IPS-18a (cell line): ENCODE data around the gene BRAF.
"Not testable (repeated sequence)": the region's sequence is repeated elsewhere in the genome, so short reads cannot be mapped to it uniquely, and the experiment has no call there.

Experiments
- H3K27ac ChIP-seq: one replicate; pipeline ENCODE4 v1.5.1; 2013; ENCODE audit warnings: low read length
- H3K27me3 ChIP-seq: one replicate; pipeline ENCODE4 v1.6.1; 2013; ENCODE audit warnings: mild to moderate bottlenecking, low read length; ENCODE audit not compliant: control insufficient read depth, insufficient read depth
- H3K36me3 ChIP-seq: one replicate; pipeline ENCODE4 v1.6.1; 2013; ENCODE audit warnings: low read depth, low read length; ENCODE audit not compliant: control insufficient read depth
- H3K4me1 ChIP-seq: one replicate; pipeline ENCODE4 v1.6.1; 2013; ENCODE audit warnings: low read depth, low read length; ENCODE audit not compliant: control insufficient read depth
- H3K4me3 ChIP-seq: one replicate; pipeline ENCODE4 v1.5.1; 2013; ENCODE audit warnings: low read length
- H3K9ac ChIP-seq: one replicate; pipeline ENCODE4 v1.6.1; 2013; ENCODE audit warnings: mild to moderate bottlenecking, low read length, moderate library complexity
- H3K9me3 ChIP-seq: one replicate; pipeline ENCODE4 v1.6.1; 2013; ENCODE audit warnings: low read depth, low read length; ENCODE audit not compliant: control insufficient read depth

BRAF gene

DNA sequence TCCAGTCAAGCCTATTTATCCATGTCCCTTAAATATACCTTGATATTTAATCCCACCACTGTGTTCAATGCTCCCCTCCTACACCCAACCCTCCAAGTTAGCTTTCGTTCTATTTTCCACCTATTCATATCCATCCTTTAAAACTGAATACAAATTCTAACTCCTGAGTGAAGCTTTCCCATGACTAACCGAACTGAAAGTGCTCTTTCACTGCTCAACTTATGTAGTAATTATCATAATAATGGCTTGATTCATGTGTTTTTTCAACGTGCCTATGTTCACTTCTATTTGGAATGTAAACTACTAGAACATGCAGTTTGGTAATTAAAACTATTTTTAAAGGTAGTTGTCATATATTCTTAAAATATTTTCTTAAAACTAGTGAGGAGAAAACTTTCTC, 170.2 kb downstream of the BRAF start:
- Histone ChIP-seq H3K27ac (peak overlapping the region; percentile 20), H3K4me1 (peaks cover 7% of the 10 kb centered on the region), H3K9ac (no peak overlapping the region), H3K36me3 (peaks cover 8% of the 10 kb centered on the region), H3K27me3 (no peaks in the 10 kb centered on the region), H3K4me3 (no peak overlapping the region), H3K9me3 (no peaks in the 10 kb centered on the region)

DNA sequence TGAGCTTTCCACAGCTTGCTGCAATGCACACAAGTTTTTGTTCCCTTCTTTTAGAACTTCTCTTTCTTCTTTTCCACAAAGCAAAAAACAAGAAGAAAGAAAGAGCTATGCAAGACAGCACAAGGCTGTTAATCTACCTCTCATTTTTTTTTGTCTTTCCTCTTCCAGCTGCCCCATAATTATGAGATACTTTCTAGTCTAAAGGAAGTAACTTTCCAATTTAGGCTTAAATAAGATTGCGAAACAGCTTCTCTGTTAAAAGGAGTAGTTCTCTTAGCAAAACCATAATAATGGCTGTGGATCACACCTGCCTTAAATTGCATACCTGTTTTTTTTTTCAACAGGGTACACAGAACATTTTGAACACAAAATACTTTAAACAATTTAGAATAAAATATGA, 172.2 kb downstream of the BRAF start:
- H3K36me3 ChIP-seq = peaks cover 22% of the 10 kb centered on the region
- no peak overlapping the region for H3K27ac ChIP-seq
- H3K4me3 ChIP-seq = no peak overlapping the region
- H3K9ac ChIP-seq = no peak overlapping the region
- H3K27me3 ChIP-seq = no peaks in the 10 kb centered on the region
- no peaks in the 10 kb centered on the region for H3K9me3 ChIP-seq
- H3K4me1 ChIP-seq = peaks cover 7% of the 10 kb centered on the region

DNA sequence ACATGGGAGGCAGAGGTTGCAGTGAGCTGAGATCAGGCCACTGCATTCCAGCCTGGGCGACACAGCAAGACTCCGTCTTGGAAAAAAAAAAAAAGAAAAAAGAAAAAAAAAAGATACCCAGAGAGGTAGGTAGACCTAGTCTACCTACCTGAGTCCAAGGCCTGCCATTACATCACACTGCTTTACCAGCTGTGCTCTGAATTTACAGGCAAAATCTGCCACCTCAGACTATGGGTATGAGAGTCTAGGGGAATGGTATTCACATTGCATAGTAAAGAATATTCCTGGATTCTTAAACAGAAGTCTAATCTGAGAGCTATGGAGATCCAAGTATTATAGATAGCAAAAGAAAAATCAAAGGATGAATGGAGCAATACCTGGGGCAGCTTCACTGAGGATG, 178.0 kb downstream of the BRAF start:
- Histone ChIP-seq H3K4me3 (no peak overlapping the region), H3K27ac (no peak overlapping the region), H3K4me1 (no peaks in the 10 kb centered on the region), H3K36me3 (peaks cover 15% of the 10 kb centered on the region), H3K9me3 (no peaks in the 10 kb centered on the region), H3K9ac (no peak overlapping the region), H3K27me3 (no peaks in the 10 kb centered on the region)

DNA sequence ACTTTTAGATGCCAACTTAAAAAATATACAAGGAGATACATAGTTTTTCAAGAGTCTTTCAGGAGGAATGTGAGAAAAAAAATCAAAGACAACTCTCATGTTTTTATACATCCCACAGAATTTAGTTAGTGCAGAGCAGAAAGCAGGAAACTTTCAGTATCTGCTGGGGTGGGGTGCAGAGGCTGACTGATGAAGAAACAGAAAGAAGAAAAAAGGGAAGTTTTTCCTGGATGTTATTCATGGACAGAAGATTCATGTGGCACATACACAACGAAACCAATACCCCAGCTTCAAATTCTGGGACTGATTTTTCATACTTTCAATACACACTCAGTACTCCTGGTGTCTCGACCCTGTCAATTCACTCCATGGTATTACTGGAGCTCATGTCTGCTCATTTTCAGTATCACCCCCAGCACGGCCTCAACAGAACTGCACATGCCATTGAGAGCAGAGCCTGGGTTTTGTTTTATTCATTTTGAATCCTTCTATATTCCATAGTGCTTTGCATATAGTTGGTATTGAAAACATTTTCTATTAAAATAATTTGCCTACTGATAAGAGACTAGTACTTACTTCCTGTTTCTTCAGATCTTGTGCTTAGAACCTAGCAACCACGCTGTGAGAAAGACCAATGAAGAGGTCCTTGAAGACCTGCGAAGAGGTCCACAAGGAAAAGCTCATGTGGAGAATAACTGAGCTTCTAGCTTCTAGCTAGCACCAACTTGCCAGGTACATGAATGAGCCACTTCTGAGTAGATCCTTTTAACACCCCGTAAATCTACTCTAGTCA, 179.3 kb downstream of the BRAF start:
- Histone ChIP-seq H3K27ac (no peak overlapping the region), H3K36me3 (peaks cover 15% of the 10 kb centered on the region), H3K9me3 (no peaks in the 10 kb centered on the region), H3K9ac (no peak overlapping the region), H3K4me1 (no peaks in the 10 kb centered on the region), H3K27me3 (no peaks in the 10 kb centered on the region), H3K4me3 (no peak overlapping the region)

DNA sequence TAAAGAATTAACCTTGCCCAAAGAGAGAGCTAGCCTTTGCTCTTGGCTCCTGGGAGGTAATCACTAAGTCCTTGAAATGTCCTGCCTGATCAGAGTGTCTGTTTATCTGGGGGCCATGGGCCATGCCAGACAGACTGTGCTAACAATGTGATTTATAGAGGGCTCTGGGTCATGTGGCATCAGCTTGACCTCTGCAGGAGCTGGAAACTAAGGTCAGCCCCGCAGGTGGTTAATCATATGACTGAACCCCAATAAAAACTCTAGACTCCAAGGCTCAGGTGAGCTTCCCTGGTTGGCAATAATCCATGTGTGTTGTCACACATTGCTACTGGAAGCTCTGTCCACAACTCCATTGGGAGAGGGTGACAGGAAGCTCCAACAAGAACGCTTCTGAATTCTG, 180.7 kb downstream of the BRAF start:
- H3K27me3 ChIP-seq = no peaks in the 10 kb centered on the region
- H3K27ac ChIP-seq = no peak overlapping the region
- no peaks in the 10 kb centered on the region for H3K4me1 ChIP-seq
- peaks cover 12% of the 10 kb centered on the region for H3K36me3 ChIP-seq
- H3K9ac ChIP-seq = no peak overlapping the region
- H3K9me3 ChIP-seq = no peaks in the 10 kb centered on the region
- no peak overlapping the region for H3K4me3 ChIP-seq

DNA sequence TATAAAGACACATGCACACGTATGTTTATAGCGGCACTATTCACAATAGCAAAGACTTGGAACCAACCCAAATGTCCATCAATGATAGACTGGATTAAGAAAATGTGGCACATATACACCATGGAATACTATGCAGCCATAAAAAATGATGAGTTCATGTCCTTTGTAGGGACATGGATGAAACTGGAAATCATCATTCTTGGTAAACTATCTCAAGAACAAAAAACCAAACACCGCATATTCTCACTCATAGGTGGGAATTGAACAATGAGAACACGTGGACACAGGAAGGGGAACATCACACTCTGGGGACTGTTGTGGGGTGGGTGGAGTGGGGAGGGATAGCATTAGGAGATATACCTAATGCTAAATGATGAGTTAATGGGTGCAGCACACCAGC, 181.5 kb downstream of the BRAF start:
- not testable (repeated sequence) for H3K9me3 ChIP-seq, H3K4me1 ChIP-seq, H3K9ac ChIP-seq, H3K36me3 ChIP-seq, H3K4me3 ChIP-seq, H3K27me3 ChIP-seq, H3K27ac ChIP-seq

DNA sequence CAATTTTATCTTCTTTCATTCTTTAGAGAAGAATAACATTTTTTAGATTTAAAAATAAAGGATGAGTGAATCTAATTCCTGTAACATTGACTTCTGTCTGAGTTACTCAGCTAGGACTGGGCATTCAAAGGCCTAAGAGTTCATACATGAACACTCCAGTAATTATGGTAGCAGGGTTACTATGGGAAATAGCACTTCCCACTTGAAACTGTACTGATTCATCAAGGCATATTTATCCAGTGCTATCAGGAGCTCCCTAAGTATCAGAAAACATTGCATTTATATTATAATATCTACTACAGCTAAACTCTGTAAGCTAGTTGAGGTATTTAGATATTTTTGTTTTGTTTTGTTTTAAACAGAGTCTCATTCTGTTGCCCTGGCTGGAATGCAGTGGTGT, 186.4 kb downstream of the BRAF start:
- no peaks in the 10 kb centered on the region for H3K36me3 ChIP-seq
- H3K27ac ChIP-seq = no peak overlapping the region
- no peaks in the 10 kb centered on the region for H3K4me1 ChIP-seq
- no peak overlapping the region for H3K4me3 ChIP-seq
- no peaks in the 10 kb centered on the region for H3K27me3 ChIP-seq
- H3K9me3 ChIP-seq = no peaks in the 10 kb centered on the region
- H3K9ac ChIP-seq = no peak overlapping the region

DNA sequence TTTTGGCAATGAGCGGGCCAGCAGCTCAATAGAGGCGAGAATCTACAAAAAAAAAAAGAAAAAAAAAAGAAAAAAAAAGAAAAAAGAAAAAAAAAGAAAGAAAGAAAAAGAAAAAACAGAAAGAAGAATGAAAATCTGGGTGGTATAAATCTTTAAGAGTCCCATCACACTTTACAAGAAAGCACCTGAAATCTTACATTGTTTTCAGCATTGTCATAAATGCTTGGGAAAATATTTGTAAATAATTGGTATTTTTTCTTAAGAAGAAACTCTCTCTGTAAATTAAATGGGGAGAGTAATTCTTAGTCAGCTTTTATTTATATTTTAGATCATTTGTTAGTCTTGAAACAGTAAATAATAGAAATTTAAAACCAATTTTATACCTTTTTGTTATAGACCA, 190.0 kb downstream of the BRAF start:
- H3K27me3 ChIP-seq = no peaks in the 10 kb centered on the region
- H3K4me1 ChIP-seq = no peaks in the 10 kb centered on the region
- H3K36me3 ChIP-seq = no peaks in the 10 kb centered on the region
- H3K9ac ChIP-seq = no peak overlapping the region
- H3K4me3 ChIP-seq = no peak overlapping the region
- H3K9me3 ChIP-seq = no peaks in the 10 kb centered on the region
- H3K27ac ChIP-seq = no peak overlapping the region

DNA sequence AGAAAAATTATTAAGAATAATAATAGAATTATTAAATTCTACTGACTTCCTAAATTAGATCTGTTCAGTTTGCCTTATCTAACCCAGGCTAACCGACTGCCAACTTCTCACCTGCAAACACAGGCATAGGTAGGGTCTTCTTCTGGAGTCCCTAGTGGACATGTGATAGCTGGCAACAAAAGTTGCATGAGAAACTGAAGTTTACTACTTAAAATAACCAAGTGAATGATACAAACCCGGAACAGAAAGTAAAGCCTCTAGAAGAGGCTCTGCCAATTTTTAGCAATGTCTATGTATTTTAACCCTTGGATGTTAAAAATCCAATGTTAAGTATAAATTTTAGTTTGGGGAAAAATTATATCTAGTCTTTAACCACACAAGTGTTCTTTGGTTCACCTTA, 190.6 kb downstream of the BRAF start:
- H3K36me3 ChIP-seq = no peaks in the 10 kb centered on the region
- H3K9ac ChIP-seq = no peak overlapping the region
- H3K27ac ChIP-seq = no peak overlapping the region
- no peaks in the 10 kb centered on the region for H3K9me3 ChIP-seq
- H3K27me3 ChIP-seq = no peaks in the 10 kb centered on the region
- H3K4me1 ChIP-seq = no peaks in the 10 kb centered on the region
- no peak overlapping the region for H3K4me3 ChIP-seq

DNA sequence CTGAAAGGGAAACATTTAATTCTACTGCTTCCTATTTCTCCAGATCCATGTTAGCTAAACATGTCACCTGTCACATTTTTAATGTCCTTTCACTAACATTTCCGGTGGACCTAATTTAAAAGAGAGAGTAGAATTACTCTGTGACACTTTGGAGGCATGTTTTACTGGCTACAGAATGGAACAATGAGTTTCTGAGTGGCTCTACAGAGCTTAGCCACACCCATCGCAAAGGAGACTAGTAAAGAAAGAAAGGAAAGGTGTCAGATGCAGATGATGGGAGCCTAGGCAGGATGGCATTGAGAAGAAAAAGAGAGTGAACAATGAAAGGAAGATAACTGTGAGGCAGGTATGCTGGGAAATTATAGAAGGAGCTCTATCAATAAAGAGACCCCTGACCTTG, 192.3 kb downstream of the BRAF start:
- H3K27ac ChIP-seq = no peak overlapping the region
- H3K9me3 ChIP-seq = no peaks in the 10 kb centered on the region
- no peaks in the 10 kb centered on the region for H3K36me3 ChIP-seq
- no peak overlapping the region for H3K9ac ChIP-seq
- H3K4me1 ChIP-seq = no peaks in the 10 kb centered on the region
- H3K27me3 ChIP-seq = no peaks in the 10 kb centered on the region
- H3K4me3 ChIP-seq = no peak overlapping the region

DNA sequence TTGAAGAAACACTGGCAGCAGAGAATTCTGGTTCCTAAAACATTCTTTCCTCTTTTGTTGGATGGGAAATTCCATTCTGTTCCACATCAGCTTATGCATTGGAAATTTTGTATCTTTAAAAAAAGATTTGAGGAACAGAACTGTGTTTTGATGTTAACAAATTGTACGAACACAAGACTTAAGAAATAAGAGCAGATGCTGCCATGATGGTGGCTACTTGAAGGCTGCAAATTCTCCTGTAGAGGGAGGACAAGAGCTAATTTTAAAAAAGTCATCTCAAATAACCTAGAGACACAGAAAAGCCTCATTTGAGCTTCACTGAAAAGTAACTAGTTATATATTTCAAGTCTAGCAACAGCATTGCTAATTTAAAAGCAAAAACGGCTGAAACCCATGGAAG, 198.4 kb downstream of the BRAF start:
- H3K4me1 ChIP-seq = no peaks in the 10 kb centered on the region

DNA sequence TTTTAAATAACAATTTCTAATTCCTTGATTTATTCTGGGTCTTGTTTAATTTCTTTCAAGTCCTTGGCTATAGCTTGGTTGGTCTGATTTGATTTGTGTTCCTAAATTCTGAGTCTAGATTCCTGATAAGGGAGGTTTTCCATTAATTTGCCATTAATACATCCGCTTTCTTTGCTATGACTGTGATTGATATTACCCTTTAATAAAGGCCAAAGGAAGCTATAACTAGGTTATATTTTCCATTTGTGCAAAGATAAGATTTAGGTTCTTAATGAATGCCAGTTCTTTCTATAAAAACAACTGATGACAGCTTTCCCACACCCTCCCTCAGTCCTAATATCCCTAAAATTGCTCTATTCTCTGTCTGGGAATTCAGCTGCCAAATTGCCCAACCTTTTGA, 200.0 kb downstream of the BRAF start:
- no peak overlapping the region for H3K4me3 ChIP-seq
- no peak overlapping the region for H3K9ac ChIP-seq
- H3K27ac ChIP-seq = no peak overlapping the region
- H3K27me3 ChIP-seq = no peaks in the 10 kb centered on the region
- H3K36me3 ChIP-seq = no peaks in the 10 kb centered on the region
- H3K9me3 ChIP-seq = no peaks in the 10 kb centered on the region
- H3K4me1 ChIP-seq = no peaks in the 10 kb centered on the region

More for the DNA sequence above, 198.4 kb downstream of the BRAF start:
- Histone ChIP-seq H3K9ac (no peak overlapping the region), H3K27ac (no peak overlapping the region), H3K4me3 (no peak overlapping the region), H3K9me3 (no peaks in the 10 kb centered on the region), H3K27me3 (no peaks in the 10 kb centered on the region), H3K36me3 (no peaks in the 10 kb centered on the region)
